ENCODE measurements around the gene KCNT2. TPM values are rescaled to one million over a fixed set of nuclear protein-coding genes. Genes with fewer than 3 reads are reported as not detected.

Gene KCNT2
- total and polyA plus RNA-seq, 2 donors (not counting 3 experiments of a cell fraction or from before 2014, with no cell fraction given): 0.46 to 1.6 TPM

- DNase-seq (ENCODE audit: low read depth, low spot score): no peak
- dilution Hi-C loops (cut with MboI; ENCODE audit: extremely low pct_ligation_motif_present, low sequenced_read_pairs) (no loop called here), intact Hi-C loops (cut with micrococcal nuclease) (no loop called here)
- Histone ChIP-seq H3K4me1 (ENCODE audit: control insufficient read depth, extremely low read depth, insufficient read depth, low read length) (no peaks in the 10 kb centered on the region), H3K27ac (ENCODE audit: insufficient read depth, low read depth, low read length) (no peak overlapping the region), H3K36me3 (ENCODE audit: control insufficient read depth in 2 of 2, extremely low read depth in 1 of 2, insufficient read depth in 2 of 2, low read length in 2 of 2) (no peaks in the 10 kb centered on the region), H3K79me2 (ENCODE audit: control insufficient read depth, insufficient read depth, low read length) (no peaks in the 10 kb centered on the region), H3K4me2 (ENCODE audit: insufficient read depth, low read length) (no peak overlapping the region), H3K27me3 (ENCODE audit: control insufficient read depth in 2 of 2, insufficient read depth in 2 of 2, low read length in 2 of 2) (no peaks in the 10 kb centered on the region), H3K9ac (replicated peaks; ENCODE audit: extremely low read depth, insufficient read depth, low read length) (no peak overlapping the region), H3K9me1 (replicated peaks; ENCODE audit: control insufficient read depth, extremely low read depth, insufficient read depth, low read length) (no peaks in the 10 kb centered on the region), H3K9me3 (replicated peaks; ENCODE audit: control insufficient read depth, insufficient read depth, low read length) (no peaks in the 10 kb centered on the region), H4K20me1 (replicated peaks; ENCODE audit: control insufficient read depth, extremely low read depth, insufficient read depth, low read length) (no peaks in the 10 kb centered on the region), H3K4me3 (replicated peaks in 1 of 3; ENCODE audit: insufficient read depth in 1 of 3, low read depth in 1 of 3, low read length in 3 of 3) (no peak overlapping the region), H2AFZ (ENCODE audit: low read depth, low read length) (no peak overlapping the region)
- TF ChIP-seq MYC (IDR thresholded peaks at IDR 0.05; ENCODE audit: low read depth, low read length): no peak
- TF ChIP-seq JUN (IDR thresholded peaks at IDR 0.05; ENCODE audit: borderline replicate concordance, insufficient read depth, insufficient read length, low read depth): no peak
- no peak for TF ChIP-seq POLR2AphosphoS5 (IDR thresholded peaks at IDR 0.05; ENCODE audit: insufficient read depth, low read depth, low read length)
- TF ChIP-seq FOS (IDR thresholded peaks at IDR 0.05; ENCODE audit: borderline replicate concordance, insufficient read depth, low read length): no peak
- no peak for TF ChIP-seq MAX (IDR thresholded peaks at IDR 0.05; ENCODE audit: insufficient read depth, insufficient read length)
- FAIRE-seq: no peak
- ChIA-PET POLR2A (no interaction called here), CTCF (interaction anchor here (1.2 to 1.4 kb wide), 2 partner anchors 10 to 31 kb away, joined by 3 to 4 read pairs; no protein-coding TSS in a partner anchor)
- no TSS peak for BruUV-seq (replicated peaks)
Observed at GRCh38 chr1:196594700-196595099, 13.5 kb downstream of the KCNT2 start.

GRCh38 chr1:196593955-196594354 lies 14.3 kb downstream of the KCNT2 start:
- Histone ChIP-seq H3K79me2 (ENCODE audit: control insufficient read depth, insufficient read depth, low read length) (no peaks in the 10 kb centered on the region), H3K9ac (replicated peaks; ENCODE audit: extremely low read depth, insufficient read depth, low read length) (no peak overlapping the region), H3K27me3 (ENCODE audit: control insufficient read depth in 2 of 2, insufficient read depth in 2 of 2, low read length in 2 of 2) (no peaks in the 10 kb centered on the region), H2AFZ (ENCODE audit: low read depth, low read length) (no peak overlapping the region), H3K4me1 (ENCODE audit: control insufficient read depth, extremely low read depth, insufficient read depth, low read length) (no peaks in the 10 kb centered on the region), H3K36me3 (ENCODE audit: control insufficient read depth in 2 of 2, extremely low read depth in 1 of 2, insufficient read depth in 2 of 2, low read length in 2 of 2) (no peaks in the 10 kb centered on the region), H3K4me3 (replicated peaks in 1 of 3; ENCODE audit: insufficient read depth in 1 of 3, low read depth in 1 of 3, low read length in 3 of 3) (no peak overlapping the region), H3K4me2 (ENCODE audit: insufficient read depth, low read length) (no peak overlapping the region), H3K9me1 (replicated peaks; ENCODE audit: control insufficient read depth, extremely low read depth, insufficient read depth, low read length) (no peaks in the 10 kb centered on the region), H3K27ac (ENCODE audit: insufficient read depth, low read depth, low read length) (no peak overlapping the region), H3K9me3 (replicated peaks; ENCODE audit: control insufficient read depth, insufficient read depth, low read length) (no peaks in the 10 kb centered on the region), H4K20me1 (replicated peaks; ENCODE audit: control insufficient read depth, extremely low read depth, insufficient read depth, low read length) (no peaks in the 10 kb centered on the region)
- no TSS peak for BruUV-seq (replicated peaks)
- intact Hi-C loops (cut with micrococcal nuclease): no loop called here
- POLR2A ChIA-PET: no interaction called here
- CTCF ChIA-PET: interaction anchor here (1.4 kb wide), 1 partner anchor 32 kb away, joined by 3 read pairs; no protein-coding TSS in a partner anchor
- FAIRE-seq (no peak), DNase-seq (ENCODE audit: low read depth, low spot score) (no peak)
- TF ChIP-seq JUN (IDR thresholded peaks at IDR 0.05; ENCODE audit: borderline replicate concordance, insufficient read depth, insufficient read length, low read depth): no peak
- TF ChIP-seq FOS (IDR thresholded peaks at IDR 0.05; ENCODE audit: borderline replicate concordance, insufficient read depth, low read length): no peak
- TF ChIP-seq, protein P1, sequence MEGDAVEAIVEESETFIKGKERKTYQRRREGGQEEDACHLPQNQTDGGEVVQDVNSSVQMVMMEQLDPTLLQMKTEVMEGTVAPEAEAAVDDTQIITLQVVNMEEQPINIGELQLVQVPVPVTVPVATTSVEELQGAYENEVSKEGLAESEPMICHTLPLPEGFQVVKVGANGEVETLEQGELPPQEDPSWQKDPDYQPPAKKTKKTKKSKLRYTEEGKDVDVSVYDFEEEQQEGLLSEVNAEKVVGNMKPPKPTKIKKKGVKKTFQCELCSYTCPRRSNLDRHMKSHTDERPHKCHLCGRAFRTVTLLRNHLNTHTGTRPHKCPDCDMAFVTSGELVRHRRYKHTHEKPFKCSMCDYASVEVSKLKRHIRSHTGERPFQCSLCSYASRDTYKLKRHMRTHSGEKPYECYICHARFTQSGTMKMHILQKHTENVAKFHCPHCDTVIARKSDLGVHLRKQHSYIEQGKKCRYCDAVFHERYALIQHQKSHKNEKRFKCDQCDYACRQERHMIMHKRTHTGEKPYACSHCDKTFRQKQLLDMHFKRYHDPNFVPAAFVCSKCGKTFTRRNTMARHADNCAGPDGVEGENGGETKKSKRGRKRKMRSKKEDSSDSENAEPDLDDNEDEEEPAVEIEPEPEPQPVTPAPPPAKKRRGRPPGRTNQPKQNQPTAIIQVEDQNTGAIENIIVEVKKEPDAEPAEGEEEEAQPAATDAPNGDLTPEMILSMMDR (IDR thresholded peaks at IDR 0.05; ENCODE audit: extremely low read depth in 1 of 2, insufficient read depth in 1 of 2, low read depth in 1 of 2, low read length in 2 of 2): no peak
- no peak for TF ChIP-seq MYC (IDR thresholded peaks at IDR 0.05; ENCODE audit: low read depth, low read length)
- TF ChIP-seq EZH2 (IDR thresholded peaks at IDR 0.05; ENCODE audit: borderline replicate concordance, low read depth, low read length, severe bottlenecking): no peak
- no peak for TF ChIP-seq POLR2AphosphoS5 (IDR thresholded peaks at IDR 0.05; ENCODE audit: insufficient read depth, low read depth, low read length)
- dilution Hi-C loops (cut with MboI; ENCODE audit: extremely low pct_ligation_motif_present, low sequenced_read_pairs): no loop called here
